SK-N-SH treated with all-trans-retinoic acid at 6 μM for 48 hours (cell line): ENCODE measurements around the gene POLR3B.

Experiments
- CSDC2 ChIP-seq: fragments of 250-450 bp; sonication (Bioruptor Pico); IDR thresholded peaks from 2 replicates; pipeline ENCODE4 v1.5.0; 2020; ENCODE audit warnings: mild to moderate bottlenecking, moderate library complexity
- ISL1 ChIP-seq: fragments of 250-450 bp; sonication (Bioruptor Pico); IDR thresholded peaks from 2 replicates; pipeline ENCODE4 v2.1.2; 2022; ENCODE audit warnings: mild to moderate bottlenecking, moderate library complexity
- OSR1 ChIP-seq: fragments of 250-450 bp; sonication (Bioruptor Pico); IDR thresholded peaks from 2 replicates; pipeline ENCODE4 v1.8.0; 2022; ENCODE audit warnings: moderate library complexity, mild to moderate bottlenecking, inconsistent platforms
- RARB ChIP-seq: fragments of 250-450 bp; sonication (Bioruptor Pico); IDR thresholded peaks from 2 replicates; pipeline ENCODE4 v1.8.0; 2021; ENCODE audit warnings: mild to moderate bottlenecking, moderate library complexity
- ZNF70 ChIP-seq: fragments of 450-650 bp; formaldehyde crosslinking; IDR thresholded peaks from 2 replicates; pipeline ENCODE4 v1.5.0; 2020; ENCODE audit warnings: mild to moderate bottlenecking, moderate library complexity

DNA sequence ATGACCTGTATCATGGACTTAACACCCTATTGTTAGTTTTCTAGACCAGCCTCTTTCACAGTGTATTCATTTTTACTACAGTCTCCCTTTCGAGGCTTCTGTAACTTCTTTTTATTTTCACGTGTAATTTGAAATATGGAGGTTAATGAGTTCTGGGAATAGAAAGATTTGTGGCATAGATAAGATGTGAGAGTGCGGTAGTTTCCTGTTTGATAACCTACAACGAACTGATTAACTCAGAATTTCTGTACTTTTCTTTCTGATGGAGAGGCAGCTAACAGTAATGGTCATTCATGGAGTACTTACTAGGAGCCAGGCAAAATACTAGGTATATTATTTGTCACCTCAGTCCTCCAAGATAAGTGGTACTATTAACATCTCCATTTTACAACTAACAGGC, 21.2 kb downstream of the POLR3B start:
- TF ChIP-seq CSDC2 (CRISPR knock-in tag) (no peak), RARB (CRISPR knock-in tag) (no peak), ISL1 (no peak), OSR1 (no peak), ZNF70 (CRISPR knock-in tag) (no peak)
